OCI-LY3 (cell line): ENCODE measurements around the gene DNMBP.

ENCODE experiments used
- EZH2phosphoT487 ChIP-seq: fragments of 200-600 bp; shearing (Covaris generic); IDR thresholded peaks from 2 replicates; pipeline ENCODE4 v1.6.1; 2018; ENCODE audit warnings: antibody characterized with exemption, mixed run types, low read depth
- TF ChIP-seq, protein P1 (sequence below): fragments of 200-600, 300-600 bp; sonication (generic); IDR thresholded peaks from 2 replicates; pipeline ENCODE4 v1.5.1; 2014; ENCODE audit warnings: antibody characterized with exemption, low read length, low read depth

DNA sequence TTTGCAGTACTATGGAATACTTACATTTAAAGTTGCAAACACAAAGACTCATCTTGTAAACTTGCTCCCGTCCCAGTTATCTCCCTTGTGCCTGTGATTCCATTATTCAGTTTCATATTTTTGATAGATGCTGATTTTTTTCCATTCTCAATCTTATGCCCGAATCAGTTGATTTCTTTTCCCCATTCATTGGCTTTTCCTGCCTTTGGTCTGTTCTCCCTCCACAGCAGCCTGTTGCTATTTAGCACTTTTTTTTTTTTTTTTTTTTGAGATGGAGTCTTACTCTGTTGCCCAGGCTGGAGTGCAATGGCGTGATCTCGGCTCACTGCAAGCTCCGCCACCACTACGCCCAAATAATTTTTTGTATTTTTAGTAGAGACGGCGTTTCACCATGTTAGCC is 149.3 kb downstream of the DNMBP start:
- TF ChIP-seq, protein P1, sequence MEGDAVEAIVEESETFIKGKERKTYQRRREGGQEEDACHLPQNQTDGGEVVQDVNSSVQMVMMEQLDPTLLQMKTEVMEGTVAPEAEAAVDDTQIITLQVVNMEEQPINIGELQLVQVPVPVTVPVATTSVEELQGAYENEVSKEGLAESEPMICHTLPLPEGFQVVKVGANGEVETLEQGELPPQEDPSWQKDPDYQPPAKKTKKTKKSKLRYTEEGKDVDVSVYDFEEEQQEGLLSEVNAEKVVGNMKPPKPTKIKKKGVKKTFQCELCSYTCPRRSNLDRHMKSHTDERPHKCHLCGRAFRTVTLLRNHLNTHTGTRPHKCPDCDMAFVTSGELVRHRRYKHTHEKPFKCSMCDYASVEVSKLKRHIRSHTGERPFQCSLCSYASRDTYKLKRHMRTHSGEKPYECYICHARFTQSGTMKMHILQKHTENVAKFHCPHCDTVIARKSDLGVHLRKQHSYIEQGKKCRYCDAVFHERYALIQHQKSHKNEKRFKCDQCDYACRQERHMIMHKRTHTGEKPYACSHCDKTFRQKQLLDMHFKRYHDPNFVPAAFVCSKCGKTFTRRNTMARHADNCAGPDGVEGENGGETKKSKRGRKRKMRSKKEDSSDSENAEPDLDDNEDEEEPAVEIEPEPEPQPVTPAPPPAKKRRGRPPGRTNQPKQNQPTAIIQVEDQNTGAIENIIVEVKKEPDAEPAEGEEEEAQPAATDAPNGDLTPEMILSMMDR: no peak
- no peak for TF ChIP-seq EZH2phosphoT487
